Adrenal gland (tissue), 12 donors: ENCODE data around the gene ZNF154. TPM values are rescaled to one million over a fixed set of nuclear protein-coding genes. Genes with fewer than 3 reads are reported as not detected.

Source experiments
- DNase-seq, 7 donors: peaks; one replicate each; pipeline ENCODE4 v3.0.0-alpha.2; 2019 to 2020
- H3K27ac ChIP-seq, 5 donors: fragments of 200-600 bp; sonication (generic) in 4 of 5; 1 replicate in 3 of 5; 2 replicates in 2 of 5; pipeline versions ENCODE4 v1.5.1 to v1.8.0; 2016 to 2020; ENCODE audit warnings: mild to moderate bottlenecking in 1 of 5
- H3K27me3 ChIP-seq: fragments of 200-600 bp; 2 replicates; pipeline ENCODE4 v1.8.0; 2021
- H3K36me3 ChIP-seq, 2 donors: fragments of 200-600 bp; replicated peaks in 1 of 2; 1 replicate in 1 of 2; 2 replicates in 1 of 2; pipeline versions ENCODE4 v1.5.1 to v1.8.0; 2018 to 2022
- H3K4me1 ChIP-seq, 2 donors: fragments of 200-600 bp; replicated peaks in 1 of 2; 1 replicate in 1 of 2; 2 replicates in 1 of 2; pipeline versions ENCODE4 v1.5.1 to v1.8.0; 2018 to 2021
- H3K4me3 ChIP-seq, 4 donors: fragments of 200-600 bp; sonication (generic) in 3 of 4; one replicate each; pipeline ENCODE4 v1.5.1; 2016 to 2018
- H3K9me3 ChIP-seq, 3 donors: fragments of 200-600 bp; sonication (generic) in 1 of 3; replicated peaks in 1 of 3; 1 replicate in 2 of 3; 2 replicates in 1 of 3; pipeline versions ENCODE4 v1.5.1 to v1.8.0; 2016 to 2021
- CTCF ChIP-seq, 6 experiments: fragments of 450-650 bp in 4 of 6; fragments of 200-600 bp in 2 of 6; sonication (generic) in 1 of 6; IDR thresholded peaks; 1 replicate in 5 of 6; 2 replicates in 1 of 6; pipeline versions ENCODE4 v1.5.1 to v1.8.0; 2016 to 2021; ENCODE audit warnings: antibody characterized with exemption in 6 of 6, mild to moderate bottlenecking in 2 of 6, moderate library complexity in 1 of 6
- POLR2A ChIP-seq, 2 donors: fragments of 450-650 bp; IDR thresholded peaks; one replicate each; pipeline ENCODE4 v1.6.1; 2017; ENCODE audit warnings: antibody characterized with exemption in 2 of 2, mild to moderate bottlenecking in 2 of 2, moderate library complexity in 1 of 2
- WGBS, 4 donors: extraction: QIAGEN DNeasy Blood & Tissue Kit in 2 of 4; methylation state at CpG; one replicate each; pipeline versions ENCODE4 v1.1.5 to v1.1.7; 2013 to 2017; 5-methylcytosine and 5-hydroxymethylcytosine counted together
- intact Hi-C, 2 donors: fragments of 100-400 bp; cut with DNase I; formaldehyde crosslinking; loops; one replicate each; pipeline versions ENCODE4 v1.14.1 to v1.15.0; 2022 to 2023
- polyA plus RNA-seq, 3 donors: library from polyadenylated mRNA; stranded (reverse); fragments of 200-250 nt in 2 of 3; fragments of 350-450 nt in 1 of 3; fragmentation: Illumina TruSeq in 1 of 3; extraction: RNeasy Lipid Tissue Mini Kit (QIAGEN cat#74804) in 1 of 3; gene quantifications; one replicate each; pipeline ENCODE4 v1.2.3, GENCODE V29; 2013 to 2014
- total RNA-seq, 9 donors: library from RNA; depleted of rRNA in 4 of 9; stranded (reverse); fragments of >200 nt in 4 of 9; fragments of 120-200 nt in 1 of 9; fragmentation: NEBNext Ultra II Directional in 1 of 9; extraction: Animal tissue kit (Norgen Biotek cat#: 25700) in 1 of 9; gene quantifications; one replicate each; pipeline versions ENCODE4 v1.1.0 to v1.2.4, GENCODE V29; 2013 to 2023
- donor health status: healthy with polysubstance abuse.
- donor health status: Bipolar disorder and iron deficiency.
- donor health status: DM: yes; HTN: yes; CAD: no.
- donor health status: DM: no; HTN: no; CAD: no.
- donor health status: DM: no; HTN: no; CAD: no.
- donor health status: DM: yes; HTN: yes; CAD: no.

ZNF154 gene
- total and polyA plus RNA-seq, 12 donors, result 2.1 to 13.1 (median 6.8) TPM

DNA sequence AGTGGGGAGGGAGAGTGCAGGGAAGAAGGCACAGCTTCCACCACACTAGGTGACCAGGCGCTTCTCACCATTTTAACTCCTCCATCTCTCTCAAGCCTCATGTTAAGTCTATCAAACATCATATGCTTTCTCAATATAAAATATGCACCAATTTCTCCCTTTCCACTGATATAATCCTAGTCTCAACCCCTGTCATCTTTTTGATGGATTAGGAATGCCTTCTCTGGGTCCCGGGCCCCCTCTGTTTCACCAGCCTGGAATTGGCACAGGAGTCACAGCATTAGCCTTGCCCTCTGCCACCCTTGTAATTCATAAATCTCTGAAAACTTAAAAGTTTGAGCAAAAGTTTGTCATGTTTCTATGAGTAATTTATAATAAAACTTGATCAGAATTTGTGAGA lies 40.4 kb downstream of the ZNF154 start, which contains the start of gene ZSCAN4:
Gene ZSCAN4, plus strand, starts transcription at position 301 of the 400 bp plus-strand sequence. CDS start 7,211 bp downstream, outside the sequence.
- 67 to 70% (median 69%) methylated on average over 2 of the region's 2 CpGs for WGBS, 4 donors
- H3K27me3 ChIP-seq, result no peaks in the 10 kb centered on the region
- intact Hi-C loops, result no loop called here
- H3K36me3 ChIP-seq, result no peaks in the 10 kb centered on the region
- H3K27ac ChIP-seq, result no peak within 1 kb of the TSS
- H3K4me1 ChIP-seq, result peaks cover 0 to 12% of the 10 kb centered on the region in 2 donors
- TF ChIP-seq CTCF (IDR thresholded peaks at IDR 0.05) (no peak), POLR2A (IDR thresholded peaks at IDR 0.05) (no peak)
- H3K9me3 ChIP-seq, result no peaks in the 10 kb centered on the region
- H3K4me3 ChIP-seq, result no peak within 1 kb of the TSS
- DNase-seq, result no peak

- 83 to 88% (median 84%) methylated on average over 1 of the region's 1 CpG for whole genome bisulfite sequencing, 4 donors
- Histone ChIP-seq H3K4me3 (no peak overlapping the region), H3K27ac (no peak overlapping the region), H3K36me3 (no peaks in the 10 kb centered on the region), H3K27me3 (no peaks in the 10 kb centered on the region), H3K9me3 (no peaks in the 10 kb centered on the region), H3K4me1 (peaks cover 0 to 12% of the 10 kb centered on the region in 2 donors)
- DNase-seq, result no peak
- intact Hi-C loops, result no loop called here
- TF ChIP-seq POLR2A (IDR thresholded peaks at IDR 0.05), result no peak
- no peak for TF ChIP-seq CTCF (IDR thresholded peaks at IDR 0.05)
These were observed 41.8 kb downstream of the ZNF154 start for GRCh38 chr19:57667228-57667627.

- no peaks in the 10 kb centered on the region for H3K27me3 ChIP-seq
- TF ChIP-seq POLR2A (IDR thresholded peaks at IDR 0.05) (no peak), CTCF (IDR thresholded peaks at IDR 0.05) (no peak)
- peak overlapping the region; percentile 41 to 88 (median 81) for H3K27ac ChIP-seq
- DNase-seq, result peak; percentile 33 to 75 (median 51)
- H3K36me3 ChIP-seq, result no peaks in the 10 kb centered on the region
- peaks cover 0 to 12% of the 10 kb centered on the region in 2 donors for H3K4me1 ChIP-seq
- peak overlapping the region in 1 of 4 donors; percentile 73 for H3K4me3 ChIP-seq
- intact Hi-C loops, result no loop called here
- 40 to 58% (median 53%) methylated on average over 8 to 9 of the region's 9 CpGs for whole genome bisulfite sequencing, 4 donors
- no peaks in the 10 kb centered on the region for H3K9me3 ChIP-seq
These were observed 43.7 kb downstream of the ZNF154 start for GRCh38 chr19:57665261-57665806.

DNA sequence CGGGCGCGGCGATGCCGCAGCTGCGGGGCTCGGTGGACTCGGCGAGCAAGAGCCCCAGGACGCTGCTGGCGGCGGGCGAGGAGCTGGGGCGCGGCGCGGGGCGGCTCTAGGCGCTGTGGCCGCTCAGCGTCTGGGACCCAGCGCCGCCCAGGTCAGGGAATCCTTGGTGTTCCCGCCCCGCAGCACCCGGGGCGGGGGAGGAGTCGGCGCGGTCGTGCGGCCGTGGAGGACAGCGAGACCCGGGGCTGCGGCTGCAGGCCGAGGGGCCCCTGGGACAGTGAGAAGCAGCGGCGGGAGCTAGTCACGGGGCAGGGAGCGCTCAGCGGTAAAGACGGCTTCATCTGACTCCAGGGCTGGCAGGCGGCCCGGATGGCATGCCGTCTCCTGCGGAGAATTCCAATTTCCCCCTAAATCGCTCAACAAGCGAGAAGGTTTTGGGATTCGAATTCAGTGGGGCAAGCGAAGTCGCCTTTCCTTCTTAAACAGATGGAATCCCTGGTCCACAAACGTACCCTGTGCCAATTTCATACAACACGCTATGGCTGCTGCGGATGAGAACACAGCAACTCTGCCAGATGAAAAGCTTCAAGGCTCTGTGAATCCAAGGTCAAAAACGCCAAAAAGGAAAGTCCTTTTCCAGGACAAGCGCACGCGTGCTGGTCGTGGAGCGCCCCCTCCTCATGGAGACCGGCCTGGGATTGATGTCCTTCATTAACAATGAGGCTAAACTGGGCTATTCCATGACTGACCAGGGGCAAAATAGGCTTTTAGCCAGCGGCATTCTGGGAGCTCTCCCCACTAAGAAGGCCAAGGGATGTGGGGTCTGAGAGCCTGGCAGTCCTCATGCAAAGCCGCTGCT lies 44.5 kb downstream of the ZNF154 start:
- no peaks in the 10 kb centered on the region for H3K27me3 ChIP-seq
- intact Hi-C loops, result no loop called here
- peak overlapping the region in 3 of 4 donors; percentile 55 to 73 (median 69) for H3K4me3 ChIP-seq
- H3K9me3 ChIP-seq, result no peaks in the 10 kb centered on the region
- WGBS, 4 donors, result 1 to 2% (median 1%) methylated on average over 25 to 64 of the region's 64 CpGs
- TF ChIP-seq POLR2A (IDR thresholded peaks at IDR 0.05), result peak in 1 of 2 donors; percentile 79
- TF ChIP-seq CTCF (IDR thresholded peaks at IDR 0.05), result no peak
- H3K4me1 ChIP-seq, result peaks cover 0 to 12% of the 10 kb centered on the region in 2 donors
- peak overlapping the region; percentile 41 to 88 (median 81) for H3K27ac ChIP-seq
- peak; percentile 65 to 87 (median 74) for DNase-seq
- H3K36me3 ChIP-seq, result no peaks in the 10 kb centered on the region
